Smooth muscle cell (in vitro differentiated cells): ENCODE data around the gene DISP3. TPM values are rescaled to one million over a fixed set of nuclear protein-coding genes. Genes with fewer than 3 reads are reported as not detected.

ENCODE experiments used
- DNase-seq: peaks from one replicate; lab custom pipeline; 2025; ENCODE audit not compliant: unreplicated experiment; lab: John Stamatoyannopoulos, UW
- H2AFZ ChIP-seq: fragments of 200-600 bp; sonication (generic); 2 replicates; pipeline ENCODE4 v1.6.0; 2016; ENCODE audit warnings: antibody characterized with exemption, low read depth, mild to moderate bottlenecking
- H3F3A ChIP-seq: fragments of 200-600 bp; sonication (generic); 2 replicates; pipeline ENCODE4 v1.6.0; 2017; ENCODE audit warnings: antibody characterized with exemption, low read depth
- H3K27ac ChIP-seq: fragments of 200-600 bp; sonication (generic); 2 replicates; pipeline ENCODE4 v1.5.1; 2016; ENCODE audit warnings: low read depth, mild to moderate bottlenecking
- H3K27me3 ChIP-seq: fragments of 200-600 bp; sonication (generic); 2 replicates; pipeline ENCODE4 v1.6.1; 2016; ENCODE audit warnings: low read depth, mild to moderate bottlenecking
- H3K36me3 ChIP-seq: fragments of 200-600 bp; sonication (generic); 2 replicates; pipeline ENCODE4 v1.5.1; 2016; ENCODE audit warnings: low read depth
- H3K4me1 ChIP-seq: fragments of 200-600 bp; sonication (generic); 2 replicates; pipeline ENCODE4 v1.5.1; 2016; ENCODE audit warnings: low read depth
- H3K4me2 ChIP-seq: fragments of 200-600 bp; sonication (generic); 2 replicates; pipeline ENCODE4 v1.6.0; 2016; ENCODE audit warnings: mild to moderate bottlenecking
- H3K4me3 ChIP-seq: fragments of 200-600 bp; sonication (generic); 2 replicates; pipeline ENCODE4 v1.5.1; 2016; ENCODE audit warnings: mild to moderate bottlenecking
- H3K79me2 ChIP-seq: fragments of 200-600 bp; sonication (generic); 2 replicates; pipeline ENCODE4 v1.6.0; 2016; ENCODE audit warnings: low read depth, mild to moderate bottlenecking
- H3K9ac ChIP-seq: fragments of 200-600 bp; sonication (generic); 2 replicates; pipeline ENCODE4 v1.6.0; 2016; ENCODE audit warnings: low read depth
- H3K9me3 ChIP-seq: fragments of 200-600 bp; sonication (generic); replicated peaks from 2 replicates; pipeline ENCODE4 v1.5.1; 2016; ENCODE audit warnings: low read depth
- H4K20me1 ChIP-seq: fragments of 200-600 bp; sonication (generic); 2 replicates; pipeline ENCODE4 v1.6.0; 2016; ENCODE audit warnings: low read depth
- CTCF ChIP-seq: fragments of 200-600 bp; sonication (generic); IDR thresholded peaks from 2 replicates; pipeline ENCODE4 v1.5.1; 2017; ENCODE audit warnings: borderline replicate concordance, mild to moderate bottlenecking, antibody characterized with exemption; ENCODE audit not compliant: insufficient read depth, poor library complexity, severe bottlenecking
- WGBS: methylation state at CpG from one replicate; pipeline ENCODE4 v1.1.7; 2016; ENCODE audit warnings: low lambda C conversion rate; 5-methylcytosine and 5-hydroxymethylcytosine counted together
- polyA plus RNA-seq: library from polyadenylated mRNA; unstranded; fragments of >200 nt; fragmentation: Nextera tagmentation; extraction: Ambion mirVana; gene quantifications from 2 replicates; pipeline ENCODE4 v1.2.1, GENCODE V29; 2016
- total RNA-seq: library from RNA; depleted of rRNA; stranded (reverse); fragments of >200 nt; gene quantifications from 2 replicates; pipeline ENCODE4 v1.2.3, GENCODE V29; 2014

The DISP3 gene
- total and polyA plus RNA-seq, 2 experiments from 2014 or later = 0.17 TPM; not detected in 1

- Histone ChIP-seq H3K4me1 (peaks cover 10% of the 10 kb centered on the region), H2AFZ (no peak overlapping the region), H3K4me2 (no peak overlapping the region), H3K9me3 (no peaks in the 10 kb centered on the region), H3K4me3 (no peak overlapping the region), H3K27ac (no peak overlapping the region), H4K20me1 (no peaks in the 10 kb centered on the region), H3K27me3 (peaks cover 3% of the 10 kb centered on the region), H3K36me3 (no peaks in the 10 kb centered on the region), H3K79me2 (no peaks in the 10 kb centered on the region), H3K9ac (no peak overlapping the region), H3F3A (no peaks in the 10 kb centered on the region)
- no peak for TF ChIP-seq CTCF
- 76% methylated on average over 16 of the region's 16 CpGs for WGBS
- no peak for DNase-seq
Measured at GRCh38 chr1:11566042-11566850, 87.3 kb downstream of the DISP3 start.

- Histone ChIP-seq H2AFZ (no peak overlapping the region), H3K4me1 (peaks cover 10% of the 10 kb centered on the region), H3K4me3 (no peak overlapping the region), H3K27ac (no peak overlapping the region), H3K4me2 (no peak overlapping the region), H3K9ac (no peak overlapping the region), H3F3A (no peaks in the 10 kb centered on the region), H3K36me3 (no peaks in the 10 kb centered on the region), H3K79me2 (no peaks in the 10 kb centered on the region), H4K20me1 (no peaks in the 10 kb centered on the region), H3K27me3 (peaks cover 6% of the 10 kb centered on the region), H3K9me3 (no peaks in the 10 kb centered on the region)
- no peak for TF ChIP-seq CTCF
- 86% methylated on average over 11 of the region's 11 CpGs for WGBS
- no peak for DNase-seq
Measured at GRCh38 chr1:11567244-11568065, 88.5 kb downstream of the DISP3 start.

- DNase-seq = no peak
- Histone ChIP-seq H3K36me3 (no peaks in the 10 kb centered on the region), H3K79me2 (no peaks in the 10 kb centered on the region), H3K27me3 (peaks cover 6% of the 10 kb centered on the region), H3K4me2 (no peak overlapping the region), H3K9me3 (no peaks in the 10 kb centered on the region), H3F3A (no peaks in the 10 kb centered on the region), H3K4me1 (peaks cover 4% of the 10 kb centered on the region), H3K27ac (no peak overlapping the region), H4K20me1 (no peaks in the 10 kb centered on the region), H2AFZ (no peak overlapping the region), H3K4me3 (no peak overlapping the region), H3K9ac (no peak overlapping the region)
- WGBS = 88% methylated on average over 8 of the region's 8 CpGs
- TF ChIP-seq CTCF = no peak
Measured at GRCh38 chr1:11568687-11569086, 89.7 kb downstream of the DISP3 start.
